GM23248 (cell line): Measurements from ENCODE around the gene SAMSN1. TPM values are rescaled to one million over a fixed set of nuclear protein-coding genes. Genes with fewer than 3 reads are reported as not detected.

Experiments
- DNase-seq: peaks from one replicate; pipeline ENCODE4 v3.0.0-alpha.2; 2015
- H2AFZ ChIP-seq: fragments of 200-600 bp; sonication (generic); 2 replicates; pipeline ENCODE4 v1.6.1; 2016; ENCODE audit warnings: antibody characterized with exemption
- H3F3A ChIP-seq: fragments of 200-600 bp; sonication (generic); 2 replicates; pipeline ENCODE4 v1.6.1; 2016; ENCODE audit warnings: mild to moderate bottlenecking, antibody characterized with exemption, mixed run types; ENCODE audit not compliant: insufficient read depth
- H3K27ac ChIP-seq: fragments of 200-600 bp; sonication (generic); 2 replicates; pipeline ENCODE4 v1.5.1; 2016; ENCODE audit warnings: mild to moderate bottlenecking
- H3K27me3 ChIP-seq: fragments of 200-600 bp; sonication (generic); replicated peaks from 2 replicates; pipeline ENCODE4 v1.6.1; 2016; ENCODE audit warnings: mild to moderate bottlenecking; ENCODE audit not compliant: insufficient read depth
- H3K36me3 ChIP-seq: fragments of 200-600 bp; sonication (generic); 2 replicates; pipeline ENCODE4 v1.6.1; 2016; ENCODE audit warnings: low read depth, mild to moderate bottlenecking
- H3K4me1 ChIP-seq: fragments of 200-600 bp; sonication (generic); 2 replicates; pipeline ENCODE4 v1.6.1; 2016; ENCODE audit warnings: mild to moderate bottlenecking; ENCODE audit not compliant: insufficient read depth
- H3K4me2 ChIP-seq: fragments of 200-600 bp; sonication (generic); one replicate; pipeline ENCODE4 v1.6.1; 2016; ENCODE audit warnings: mild to moderate bottlenecking; ENCODE audit not compliant: unreplicated experiment
- H3K4me3 ChIP-seq: fragments of 200-600 bp; sonication (generic); 2 replicates; pipeline ENCODE4 v1.5.1; 2016; ENCODE audit warnings: mild to moderate bottlenecking
- H3K79me2 ChIP-seq: fragments of 200-600 bp; sonication (generic); 2 replicates; pipeline ENCODE4 v1.6.1; 2016; ENCODE audit warnings: mild to moderate bottlenecking; ENCODE audit not compliant: insufficient read depth
- H3K9ac ChIP-seq: fragments of 200-600 bp; sonication (generic); 2 replicates; pipeline ENCODE4 v1.6.1; 2016; ENCODE audit warnings: mild to moderate bottlenecking
- H3K9me2 ChIP-seq: fragments of 200-600 bp; sonication (generic); 2 replicates; pipeline ENCODE4 v1.6.1; 2016; ENCODE audit warnings: mixed run types, mild to moderate bottlenecking, moderate library complexity; ENCODE audit not compliant: insufficient read depth
- H3K9me3 ChIP-seq: fragments of 200-600 bp; sonication (generic); one replicate; pipeline ENCODE4 v1.6.1; 2017; ENCODE audit warnings: low read depth
- H4K20me1 ChIP-seq: fragments of 200-600 bp; sonication (generic); 2 replicates; pipeline ENCODE4 v1.6.0; 2016; ENCODE audit not compliant: insufficient read depth
- EZH2 ChIP-seq: fragments of 200-600 bp; sonication (generic); IDR thresholded peaks from 2 replicates; pipeline ENCODE4 v1.6.1; 2018; ENCODE audit warnings: antibody characterized with exemption, mild to moderate bottlenecking; ENCODE audit not compliant: insufficient read depth, poor library complexity, severe bottlenecking
- EZH2phosphoT487 ChIP-seq: fragments of 200-600 bp; sonication (generic); IDR thresholded peaks from 2 replicates; pipeline ENCODE4 v1.6.1; 2018; ENCODE audit warnings: antibody characterized with exemption, moderate library complexity, mild to moderate bottlenecking, low read depth; ENCODE audit not compliant: insufficient read depth
- WGBS, 2 experiments: methylation state at CpG; one replicate each; pipeline ENCODE4 v1.1.6; 2015 to 2017; ENCODE audit warnings: low lambda C conversion rate in 2 of 2, low coverage in 1 of 2; ENCODE audit errors: missing lambda C conversion rate in 2 of 2; 5-methylcytosine and 5-hydroxymethylcytosine counted together
- in situ Hi-C: fragments of 300-500 bp; cut with MboI; formaldehyde crosslinking; loops from 2 replicates; pipeline ENCODE4 v1.15.0; 2020
- polyA plus RNA-seq: library from polyadenylated mRNA; unstranded; fragments of >200 nt; fragmentation: Nextera tagmentation; extraction: Ambion mirVana; gene quantifications from 2 replicates; pipeline ENCODE4 v1.2.1, GENCODE V29; 2016
- total RNA-seq: library from RNA; depleted of rRNA; stranded (reverse); fragments of >200 nt; shearing (Covaris generic); gene quantifications from 2 replicates; pipeline ENCODE4 v1.2.3, GENCODE V29; 2014

SAMSN1 gene
- total and polyA plus RNA-seq, 2 experiments from 2014 or later, result not detected

DNA sequence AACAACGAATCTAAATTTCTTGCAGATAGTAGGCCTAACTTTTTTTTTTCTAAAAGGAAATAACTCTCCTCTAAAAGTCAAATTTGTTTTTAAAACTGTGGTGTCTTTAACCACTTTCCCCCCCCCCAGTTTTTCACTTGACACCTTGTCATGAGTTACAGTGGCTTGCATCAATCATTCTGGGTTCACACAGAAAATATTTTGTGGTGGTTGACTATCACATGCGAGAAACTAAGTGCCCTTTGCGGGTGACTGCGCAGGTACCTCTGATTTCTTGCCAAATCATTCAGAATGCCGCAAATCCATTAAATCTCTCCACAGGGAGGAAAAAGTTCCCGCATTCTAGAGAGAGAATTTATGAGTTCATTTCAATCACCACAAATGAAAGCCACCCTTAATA is 23.8 kb upstream of the SAMSN1 start:
- Histone ChIP-seq H4K20me1 (no peaks in the 10 kb centered on the region), H3K27ac (no peak overlapping the region), H3F3A (no peaks in the 10 kb centered on the region), H3K9me2 (no peaks in the 10 kb centered on the region), H3K27me3 (no peaks in the 10 kb centered on the region), H3K4me3 (no peak overlapping the region), H2AFZ (no peak overlapping the region), H3K79me2 (no peaks in the 10 kb centered on the region), H3K4me2 (no peak overlapping the region), H3K9ac (no peak overlapping the region), H3K9me3 (no peaks in the 10 kb centered on the region), H3K4me1 (no peaks in the 10 kb centered on the region), H3K36me3 (no peaks in the 10 kb centered on the region)
- 53 to 60% methylated on average over 6 of the region's 6 CpGs for WGBS, 2 experiments
- TF ChIP-seq EZH2 (no peak), EZH2phosphoT487 (no peak)
- in situ Hi-C loops, result no loop called here
- DNase-seq, result no peak

DNA sequence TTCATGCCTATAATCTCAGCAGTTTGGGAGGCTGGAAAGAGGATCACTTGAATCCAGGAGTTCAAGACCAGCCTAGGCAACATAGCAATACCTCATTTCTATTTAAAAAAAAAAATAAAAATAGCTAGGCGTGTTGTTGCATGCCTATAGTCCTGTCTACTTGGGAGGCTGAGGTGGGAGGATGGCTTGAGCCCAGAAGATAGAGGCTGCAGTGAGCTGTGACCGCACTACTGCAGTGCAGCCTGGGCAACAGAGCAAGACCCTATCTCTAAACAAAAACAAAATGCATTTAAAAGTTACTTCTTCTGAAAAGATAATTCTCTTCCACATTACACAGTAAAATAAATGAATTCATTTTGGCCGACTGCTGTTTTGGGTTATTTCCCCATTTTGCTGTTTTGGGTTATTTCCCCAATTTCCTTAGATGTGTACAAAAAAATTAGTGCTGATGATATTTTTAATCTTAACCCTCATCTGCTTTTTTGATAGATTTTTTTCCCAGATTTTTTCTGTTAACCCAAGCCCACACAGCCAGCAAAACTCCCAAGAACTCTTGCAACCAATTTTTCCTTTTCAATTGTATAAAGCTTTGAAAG is 23.0 kb upstream of the SAMSN1 start:
- Histone ChIP-seq H2AFZ (no peak overlapping the region), H3K79me2 (no peaks in the 10 kb centered on the region), H3K4me1 (no peaks in the 10 kb centered on the region), H3K27me3 (no peaks in the 10 kb centered on the region), H3K4me3 (no peak overlapping the region), H3K36me3 (no peaks in the 10 kb centered on the region), H3K9ac (no peak overlapping the region), H3K9me2 (no peaks in the 10 kb centered on the region), H3K9me3 (no peaks in the 10 kb centered on the region), H3K4me2 (no peak overlapping the region), H3K27ac (no peak overlapping the region), H4K20me1 (no peaks in the 10 kb centered on the region), H3F3A (no peaks in the 10 kb centered on the region)
- TF ChIP-seq EZH2 (no peak), EZH2phosphoT487 (no peak)
- 26 to 29% methylated on average over 3 of the region's 3 CpGs for WGBS, 2 experiments
- in situ Hi-C loops, result no loop called here
- no peak for DNase-seq

DNA sequence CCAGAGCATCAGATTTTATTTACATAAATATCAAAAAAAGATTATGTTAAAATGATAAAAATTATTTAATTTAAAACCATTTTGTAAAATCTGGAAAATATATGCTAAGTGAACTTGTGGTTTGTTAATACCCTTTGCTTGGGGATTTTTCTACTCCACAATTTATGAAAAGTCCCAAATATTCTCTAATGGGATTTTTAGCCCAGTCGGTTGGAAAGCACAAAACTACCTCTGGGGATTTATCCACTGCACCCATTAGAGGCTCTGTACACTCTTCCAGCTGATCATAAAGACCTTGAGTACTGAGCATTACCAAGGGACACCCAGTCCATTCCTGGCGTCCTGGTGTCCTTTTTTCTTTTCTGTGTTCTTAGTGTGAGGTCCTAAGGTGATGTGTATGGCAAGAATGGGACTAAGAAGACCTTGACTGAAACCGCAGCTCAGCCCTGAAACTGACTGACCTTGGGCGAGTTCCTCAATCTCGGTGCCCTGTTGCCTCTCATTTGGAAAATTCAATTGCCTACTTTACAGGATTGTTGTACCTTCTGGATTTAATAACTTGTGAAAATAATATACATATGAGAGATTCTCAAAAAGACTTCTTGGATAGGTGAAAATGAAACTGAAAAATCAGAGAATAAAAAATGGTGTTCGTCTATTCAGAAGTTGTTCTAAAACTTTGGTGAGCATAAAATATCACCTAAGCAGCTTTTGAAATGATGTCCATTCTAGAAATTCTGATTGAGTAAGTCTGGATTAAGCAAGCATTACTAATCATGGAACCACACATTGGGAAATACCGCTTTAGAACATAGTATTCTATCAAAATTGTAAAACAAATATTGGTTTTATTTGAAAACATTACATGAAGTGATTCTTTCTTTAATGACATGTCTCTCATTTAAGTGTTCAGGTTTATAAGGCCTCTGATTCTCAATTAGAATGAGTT is 21.5 kb upstream of the SAMSN1 start:
- no peaks in the 10 kb centered on the region for H3K4me1 ChIP-seq
- H3K79me2 ChIP-seq, result no peaks in the 10 kb centered on the region
- H3F3A ChIP-seq, result no peaks in the 10 kb centered on the region
- no peak overlapping the region for H3K9ac ChIP-seq
- H3K36me3 ChIP-seq, result no peaks in the 10 kb centered on the region
- H3K4me2 ChIP-seq, result no peak overlapping the region
- no peak overlapping the region for H3K4me3 ChIP-seq
- no peaks in the 10 kb centered on the region for H4K20me1 ChIP-seq
- H3K9me3 ChIP-seq, result no peaks in the 10 kb centered on the region
- no peaks in the 10 kb centered on the region for H3K9me2 ChIP-seq
- WGBS, 2 experiments, result 40 to 47% methylated on average over 7 of the region's 7 CpGs
- in situ Hi-C loops, result no loop called here
- TF ChIP-seq EZH2phosphoT487 (no peak), EZH2 (no peak)
- no peaks in the 10 kb centered on the region for H3K27me3 ChIP-seq
- DNase-seq, result no peak
- no peak overlapping the region for H2AFZ ChIP-seq
- H3K27ac ChIP-seq, result no peak overlapping the region

DNA sequence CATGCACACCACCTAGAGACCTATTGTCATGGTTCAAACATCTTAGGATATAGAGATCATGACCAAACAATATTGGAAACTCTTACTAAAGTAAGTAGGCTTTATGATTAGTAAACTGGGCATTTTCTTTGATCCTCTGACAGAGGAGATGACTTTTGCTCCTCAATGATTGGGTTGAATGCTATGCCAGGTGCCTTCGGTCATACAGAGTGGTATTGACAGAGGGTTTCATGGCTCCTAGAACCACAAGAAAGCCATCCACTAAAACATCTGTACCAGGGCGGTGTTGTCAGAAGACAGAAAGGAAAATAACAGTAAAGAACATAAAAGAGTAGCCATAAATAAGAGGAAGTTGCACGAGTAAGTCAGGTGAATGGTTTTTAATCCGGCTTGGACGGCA is 20.8 kb upstream of the SAMSN1 start:
- Histone ChIP-seq H3K4me3 (no peak overlapping the region), H2AFZ (no peak overlapping the region), H3K9me3 (no peaks in the 10 kb centered on the region), H3K27ac (no peak overlapping the region), H3K27me3 (no peaks in the 10 kb centered on the region), H3K9me2 (no peaks in the 10 kb centered on the region), H3F3A (no peaks in the 10 kb centered on the region), H4K20me1 (no peaks in the 10 kb centered on the region), H3K4me1 (no peaks in the 10 kb centered on the region), H3K4me2 (no peak overlapping the region), H3K9ac (no peak overlapping the region), H3K79me2 (no peaks in the 10 kb centered on the region), H3K36me3 (no peaks in the 10 kb centered on the region)
- WGBS, 2 experiments, result 52 to 57% methylated on average over 5 of the region's 5 CpGs
- no peak for DNase-seq
- in situ Hi-C loops, result no loop called here
- no peak for TF ChIP-seq EZH2
- TF ChIP-seq EZH2phosphoT487, result no peak
